GM08714 (cell line): ENCODE measurements around the gene ACTN3.
"Not testable (repeated sequence)": the region's sequence is repeated elsewhere in the genome, so short reads cannot be mapped to it uniquely, and the experiment has no call there.

Experiments
- H3K4me3 ChIP-seq: fragments of 200-500 bp; sonication (Bioruptor generic); 2 replicates; pipeline ENCODE4 v1.5.1; 2014; ENCODE audit warnings: mild to moderate bottlenecking, low read length, inconsistent platforms
- ZNF274 ChIP-seq: IDR thresholded peaks from 2 replicates; pipeline ENCODE4 v1.6.1; 2012; ENCODE audit warnings: mild to moderate bottlenecking, low read depth, low read length

The ACTN3 gene

DNA sequence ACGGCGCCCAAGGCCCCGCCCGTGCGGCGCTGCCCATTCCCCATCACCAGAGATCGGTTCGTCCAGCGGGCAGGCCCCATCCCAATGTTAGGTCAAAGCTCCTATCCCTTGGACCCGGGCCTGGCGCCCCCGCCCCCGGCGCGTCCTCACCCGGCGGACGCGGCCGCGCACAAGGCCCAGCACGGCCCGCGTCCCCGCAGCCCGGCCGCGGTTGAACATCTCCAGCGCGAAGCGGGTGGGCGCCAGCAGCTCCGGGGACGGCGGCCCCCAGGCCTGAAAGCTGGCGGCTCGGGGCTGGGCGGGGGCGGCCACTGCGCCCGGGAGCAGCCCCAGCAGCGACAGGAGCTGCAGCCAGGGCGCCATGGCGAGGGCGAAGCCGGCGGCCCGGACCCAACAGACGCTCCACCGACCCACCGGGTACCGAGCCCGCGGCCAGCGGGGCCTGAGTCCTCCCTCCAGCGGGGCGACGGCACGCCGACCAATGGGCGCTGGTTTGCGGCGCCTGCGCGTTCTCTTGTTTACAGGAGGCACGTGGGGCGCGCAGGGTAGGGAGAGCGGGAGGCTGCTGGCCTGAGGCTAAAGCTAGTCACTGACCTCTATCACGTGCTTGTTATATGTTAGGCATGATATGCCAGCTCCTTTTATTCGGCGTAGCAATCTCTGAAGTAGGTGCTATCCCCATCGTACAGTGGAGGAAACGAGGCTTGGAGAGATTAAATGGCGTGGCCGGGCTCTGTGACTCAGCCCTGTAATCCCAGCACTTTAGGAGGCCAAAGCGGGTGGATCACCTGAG lies 21.6 kb downstream of the ACTN3 start, which contains the start of gene CTSF:
Gene CTSF, minus strand, starts transcription at position 483 of the 793 bp plus-strand sequence. Its CDS starts 120 bp downstream, at position 363.
- no peak for TF ChIP-seq ZNF274
- H3K4me3 ChIP-seq: peak within 1 kb of the TSS; percentile 41; the same call in 1 of the 2 replicates

DNA sequence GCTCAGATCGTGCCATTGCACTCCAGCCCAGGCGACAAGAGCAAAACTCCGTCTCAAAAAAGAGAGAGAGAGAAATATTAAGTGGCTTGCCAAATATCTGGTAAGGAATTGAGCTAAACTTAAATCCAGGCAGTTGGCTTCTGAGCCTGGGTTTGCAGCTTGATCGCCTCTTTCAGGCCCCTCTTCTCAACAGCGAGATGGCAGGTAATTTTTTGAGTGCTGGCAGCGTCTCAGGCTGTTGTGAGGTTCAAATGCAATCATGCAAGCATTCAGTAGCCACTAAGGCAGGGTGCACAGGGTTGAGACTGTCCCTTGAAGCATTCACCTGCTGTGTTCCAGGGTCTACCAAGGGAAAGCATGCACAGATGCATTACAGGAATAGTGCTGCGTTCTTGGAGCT lies 22.4 kb downstream of the ACTN3 start:
- H3K4me3 ChIP-seq: no peak overlapping the region
- no peak for TF ChIP-seq ZNF274

DNA sequence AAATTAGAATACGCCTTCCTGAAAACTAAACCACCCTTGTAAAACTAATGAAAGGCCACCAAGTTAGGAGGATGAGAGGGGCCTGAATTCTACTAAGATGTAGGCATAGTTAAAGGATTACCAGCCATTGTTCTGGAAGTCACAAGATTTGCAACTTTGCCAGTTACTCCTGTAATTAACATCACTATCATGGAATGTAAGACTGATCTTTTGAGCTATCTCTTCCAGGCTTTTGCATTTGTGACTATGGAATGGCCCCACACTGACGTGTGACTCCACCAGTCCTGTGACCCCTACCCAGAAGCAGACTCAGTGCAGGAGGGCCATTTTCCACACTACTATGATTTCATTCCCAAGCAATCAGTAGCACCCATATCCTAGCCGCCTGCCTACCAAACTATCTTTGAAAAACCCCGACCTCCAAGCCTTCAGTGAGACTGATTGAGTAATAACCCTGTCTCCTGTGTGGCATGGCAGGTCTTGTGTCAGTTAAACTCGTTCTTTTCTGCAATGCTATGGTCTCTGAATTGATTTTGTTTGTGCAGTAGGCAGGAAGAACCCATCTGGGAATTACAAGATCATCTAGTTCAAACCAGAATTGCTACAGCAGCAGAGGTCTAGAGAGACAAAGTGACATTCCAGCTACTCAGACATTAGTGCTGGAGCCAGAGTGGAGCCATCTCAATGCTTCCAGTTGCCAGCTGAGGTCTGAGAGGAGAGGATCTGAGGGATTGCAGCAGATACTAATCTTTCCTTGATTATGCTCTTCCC lies 23.6 kb downstream of the ACTN3 start:
- TF ChIP-seq ZNF274: no peak
- H3K4me3 ChIP-seq: no peak overlapping the region

DNA sequence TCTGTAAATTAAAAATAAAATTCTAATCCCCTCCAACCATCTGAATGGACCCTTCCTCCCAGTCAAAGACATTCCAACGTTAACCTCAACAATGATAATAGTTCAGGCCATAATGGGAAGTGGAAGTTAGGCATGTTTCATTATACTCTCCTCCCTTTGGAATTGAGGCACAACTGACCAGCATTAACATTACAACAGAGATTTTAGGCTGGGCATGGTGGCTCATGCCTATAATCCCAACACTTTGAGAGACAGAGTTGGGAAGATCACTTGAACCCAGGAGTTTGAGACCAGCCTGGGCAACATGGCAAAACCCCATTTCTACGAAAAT lies 24.1 kb downstream of the ACTN3 start:
- H3K4me3 ChIP-seq: no peak overlapping the region
- no peak for TF ChIP-seq ZNF274

- no peak for TF ChIP-seq ZNF274
- H3K4me3 ChIP-seq: no peak overlapping the region
These were observed 32.4 kb downstream of the ACTN3 start for GRCh38 chr11:66579017-66579606.

GRCh38 chr11:66580803-66581202 lies 34.1 kb downstream of the ACTN3 start:
- TF ChIP-seq ZNF274: no peak
- H3K4me3 ChIP-seq: no peak overlapping the region

- TF ChIP-seq ZNF274: no peak
- H3K4me3 ChIP-seq: no peak overlapping the region
These were observed 34.6 kb downstream of the ACTN3 start for GRCh38 chr11:66581261-66581660.

DNA sequence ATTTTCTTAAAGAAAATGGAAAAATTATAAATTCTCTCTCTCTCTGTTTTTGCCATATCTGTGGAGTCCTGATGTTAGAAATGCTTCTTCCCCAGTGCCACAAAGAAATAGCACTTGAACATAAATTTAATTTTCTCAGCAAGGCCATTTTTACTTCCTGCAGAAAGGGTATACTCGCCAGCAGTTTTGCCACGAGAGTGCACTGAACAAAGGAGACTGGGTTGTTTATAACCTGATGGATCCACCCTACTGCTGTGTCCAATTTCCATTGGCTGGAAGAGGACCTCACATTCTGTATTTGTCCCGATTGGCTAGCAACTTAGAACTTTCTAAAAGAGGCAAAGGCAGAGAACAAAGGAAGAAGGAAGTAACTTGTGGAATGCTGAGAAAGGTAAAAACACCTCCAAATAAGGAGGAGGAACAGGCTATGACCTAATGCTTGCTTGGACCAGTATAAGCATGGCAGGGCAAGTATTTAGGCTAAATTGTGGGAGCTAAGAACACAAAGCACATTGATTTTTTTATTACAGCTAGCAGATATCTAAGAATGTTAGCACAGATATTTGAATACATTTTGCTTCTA lies 36.0 kb downstream of the ACTN3 start:
- H3K4me3 ChIP-seq: not testable (repeated sequence)

DNA sequence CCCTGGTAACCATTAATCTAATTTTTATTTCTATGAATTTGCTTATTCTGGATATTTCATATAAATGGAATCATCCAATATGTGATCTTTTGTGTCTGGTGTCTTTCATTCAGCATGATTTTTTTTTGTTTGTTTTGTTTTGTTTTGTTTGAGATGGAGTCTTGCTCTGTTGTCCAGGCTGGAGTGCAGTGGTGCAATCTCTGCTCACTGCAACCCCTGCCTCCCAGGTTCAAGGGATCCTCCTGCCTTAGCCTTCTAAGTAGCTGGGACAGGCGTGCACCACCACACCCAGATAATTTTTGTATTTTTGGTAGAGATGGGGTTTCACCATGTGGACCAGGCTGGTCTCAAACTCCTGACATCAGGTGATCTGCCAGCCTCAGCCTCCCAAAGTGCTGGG lies 38.7 kb downstream of the ACTN3 start:
- not testable (repeated sequence) for H3K4me3 ChIP-seq

GRCh38 chr11:66586136-66586535 lies 39.4 kb downstream of the ACTN3 start:
- TF ChIP-seq ZNF274: no peak
- H3K4me3 ChIP-seq: no peak overlapping the region

GRCh38 chr11:66589315-66589714 lies 42.6 kb downstream of the ACTN3 start:
- H3K4me3 ChIP-seq: not testable (repeated sequence)

- TF ChIP-seq ZNF274: no peak
- H3K4me3 ChIP-seq: no peak overlapping the region
These were observed 43.4 kb downstream of the ACTN3 start for GRCh38 chr11:66589996-66590675.

GRCh38 chr11:66591175-66591574 lies 44.5 kb downstream of the ACTN3 start:
- no peak overlapping the region for H3K4me3 ChIP-seq

More at GRCh38 chr11:66591175-66591574, 44.5 kb downstream of the ACTN3 start:
- no peak for TF ChIP-seq ZNF274
